ENCODE results near the gene KHSRP.

- TF ChIP-seq POLR2A (IDR thresholded peaks at IDR 0.05; ENCODE audit: low read length) (no peak), GATA1 (IDR thresholded peaks at IDR 0.05; ENCODE audit: low read depth, low read length) (no peak)
Observed at GRCh38 chr19:6412447-6413091, 12.0 kb downstream of the KHSRP start.

All from erythroblast (primary cell).